ENCODE measurements around the gene PEX14. TPM values are rescaled to one million over a fixed set of nuclear protein-coding genes. Genes with fewer than 3 reads are reported as not detected.

The PEX14 gene
- total and polyA plus RNA-seq, 2 experiments from 2014 or later, result 17.6 to 19.6 TPM

- Histone ChIP-seq H3K4me2 (no peak overlapping the region), H2AFZ (no peak overlapping the region), H3K36me3 (ENCODE audit: insufficient read depth) (no peaks in the 10 kb centered on the region), H3K4me1 (ENCODE audit: insufficient read depth) (peaks cover 24% of the 10 kb centered on the region), H4K20me1 (replicated peaks; ENCODE audit: insufficient read depth) (no peaks in the 10 kb centered on the region), H3K27me3 (ENCODE audit: insufficient read depth) (no peaks in the 10 kb centered on the region), H3K9me2 (ENCODE audit: insufficient read depth) (no peaks in the 10 kb centered on the region), H3F3A (replicated peaks; ENCODE audit: low read depth) (no peaks in the 10 kb centered on the region), H3K4me3 (no peak overlapping the region), H3K27ac (ENCODE audit: low read depth) (peak overlapping the region; percentile 39; the same call in 1 of the 2 replicates), H3K79me2 (replicated peaks; ENCODE audit: insufficient read depth) (no peaks in the 10 kb centered on the region)
- Mint-ChIP-seq H3K27ac (peak overlapping the region; percentile 67; the same call in 1 of the 2 replicates), H3K4me3 (no peak overlapping the region), H3K36me3 (ENCODE audit: low read depth) (no peaks in the 10 kb centered on the region), H3K4me1 (peaks cover 32% of the 10 kb centered on the region), H3K27me3 (ENCODE audit: insufficient read depth, low read depth, poor library complexity) (peaks cover 12% of the 10 kb centered on the region), H3K9me3 (no peaks in the 10 kb centered on the region)
- DNase-seq (ENCODE audit: low spot score) (no peak), ATAC-seq (no peak)
- TF ChIP-seq ZNF114 (CRISPR knock-in tag; IDR thresholded peaks at IDR 0.05) (no peak), STAT1 (IDR thresholded peaks at IDR 0.05; ENCODE audit: unreplicated experiment) (no peak), CREB1 (CRISPR knock-in tag; IDR thresholded peaks at IDR 0.05; ENCODE audit: low read depth) (no peak), JUNB (IDR thresholded peaks at IDR 0.05; ENCODE audit: unreplicated experiment) (no peak), EZH2 (IDR thresholded peaks at IDR 0.05; ENCODE audit: low read depth, unreplicated experiment) (no peak)
- TF ChIP-seq, protein P1, sequence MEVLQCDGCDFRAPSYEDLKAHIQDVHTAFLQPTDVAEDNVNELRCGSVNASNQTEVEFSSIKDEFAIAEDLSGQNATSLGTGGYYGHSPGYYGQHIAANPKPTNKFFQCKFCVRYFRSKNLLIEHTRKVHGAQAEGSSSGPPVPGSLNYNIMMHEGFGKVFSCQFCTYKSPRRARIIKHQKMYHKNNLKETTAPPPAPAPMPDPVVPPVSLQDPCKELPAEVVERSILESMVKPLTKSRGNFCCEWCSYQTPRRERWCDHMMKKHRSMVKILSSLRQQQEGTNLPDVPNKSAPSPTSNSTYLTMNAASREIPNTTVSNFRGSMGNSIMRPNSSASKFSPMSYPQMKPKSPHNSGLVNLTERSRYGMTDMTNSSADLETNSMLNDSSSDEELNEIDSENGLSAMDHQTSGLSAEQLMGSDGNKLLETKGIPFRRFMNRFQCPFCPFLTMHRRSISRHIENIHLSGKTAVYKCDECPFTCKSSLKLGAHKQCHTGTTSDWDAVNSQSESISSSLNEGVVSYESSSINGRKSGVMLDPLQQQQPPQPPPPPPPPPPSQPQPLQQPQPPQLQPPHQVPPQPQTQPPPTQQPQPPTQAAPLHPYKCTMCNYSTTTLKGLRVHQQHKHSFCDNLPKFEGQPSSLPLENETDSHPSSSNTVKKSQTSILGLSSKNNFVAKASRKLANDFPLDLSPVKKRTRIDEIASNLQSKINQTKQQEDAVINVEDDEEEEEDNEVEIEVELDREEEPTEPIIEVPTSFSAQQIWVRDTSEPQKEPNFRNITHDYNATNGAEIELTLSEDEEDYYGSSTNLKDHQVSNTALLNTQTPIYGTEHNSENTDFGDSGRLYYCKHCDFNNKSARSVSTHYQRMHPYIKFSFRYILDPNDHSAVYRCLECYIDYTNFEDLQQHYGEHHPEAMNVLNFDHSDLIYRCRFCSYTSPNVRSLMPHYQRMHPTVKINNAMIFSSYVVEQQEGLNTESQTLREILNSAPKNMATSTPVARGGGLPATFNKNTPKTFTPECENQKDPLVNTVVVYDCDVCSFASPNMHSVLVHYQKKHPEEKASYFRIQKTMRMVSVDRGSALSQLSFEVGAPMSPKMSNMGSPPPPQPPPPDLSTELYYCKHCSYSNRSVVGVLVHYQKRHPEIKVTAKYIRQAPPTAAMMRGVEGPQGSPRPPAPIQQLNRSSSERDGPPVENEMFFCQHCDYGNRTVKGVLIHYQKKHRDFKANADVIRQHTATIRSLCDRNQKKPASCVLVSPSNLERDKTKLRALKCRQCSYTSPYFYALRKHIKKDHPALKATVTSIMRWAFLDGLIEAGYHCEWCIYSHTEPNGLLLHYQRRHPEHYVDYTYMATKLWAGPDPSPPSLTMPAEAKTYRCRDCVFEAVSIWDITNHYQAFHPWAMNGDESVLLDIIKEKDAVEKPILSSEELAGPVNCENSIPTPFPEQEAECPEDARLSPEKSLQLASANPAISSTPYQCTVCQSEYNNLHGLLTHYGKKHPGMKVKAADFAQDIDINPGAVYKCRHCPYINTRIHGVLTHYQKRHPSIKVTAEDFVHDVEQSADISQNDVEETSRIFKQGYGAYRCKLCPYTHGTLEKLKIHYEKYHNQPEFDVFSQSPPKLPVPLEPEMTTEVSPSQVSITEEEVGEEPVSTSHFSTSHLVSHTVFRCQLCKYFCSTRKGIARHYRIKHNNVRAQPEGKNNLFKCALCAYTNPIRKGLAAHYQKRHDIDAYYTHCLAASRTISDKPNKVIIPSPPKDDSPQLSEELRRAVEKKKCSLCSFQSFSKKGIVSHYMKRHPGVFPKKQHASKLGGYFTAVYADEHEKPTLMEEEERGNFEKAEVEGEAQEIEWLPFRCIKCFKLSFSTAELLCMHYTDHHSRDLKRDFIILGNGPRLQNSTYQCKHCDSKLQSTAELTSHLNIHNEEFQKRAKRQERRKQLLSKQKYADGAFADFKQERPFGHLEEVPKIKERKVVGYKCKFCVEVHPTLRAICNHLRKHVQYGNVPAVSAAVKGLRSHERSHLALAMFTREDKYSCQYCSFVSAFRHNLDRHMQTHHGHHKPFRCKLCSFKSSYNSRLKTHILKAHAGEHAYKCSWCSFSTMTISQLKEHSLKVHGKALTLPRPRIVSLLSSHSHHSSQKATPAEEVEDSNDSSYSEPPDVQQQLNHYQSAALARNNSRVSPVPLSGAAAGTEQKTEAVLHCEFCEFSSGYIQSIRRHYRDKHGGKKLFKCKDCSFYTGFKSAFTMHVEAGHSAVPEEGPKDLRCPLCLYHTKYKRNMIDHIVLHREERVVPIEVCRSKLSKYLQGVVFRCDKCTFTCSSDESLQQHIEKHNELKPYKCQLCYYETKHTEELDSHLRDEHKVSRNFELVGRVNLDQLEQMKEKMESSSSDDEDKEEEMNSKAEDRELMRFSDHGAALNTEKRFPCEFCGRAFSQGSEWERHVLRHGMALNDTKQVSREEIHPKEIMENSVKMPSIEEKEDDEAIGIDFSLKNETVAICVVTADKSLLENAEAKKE (CRISPR knock-in tag; IDR thresholded peaks at IDR 0.05), result no peak
Measured at GRCh38 chr1:10630661-10631120, 155.9 kb downstream of the PEX14 start.

Data from GM23338 (cell line).